Activated B cell treated with CpG ODN at 0.5 μM for 24 hours (primary cell): ENCODE measurements around the gene LAMP1. TPM values are rescaled to one million over a fixed set of nuclear protein-coding genes. Genes with fewer than 3 reads are reported as not detected.
"Not testable (repeated sequence)": the region's sequence is repeated elsewhere in the genome, so short reads cannot be mapped to it uniquely, and the experiment has no call there.

Experiments used
- ATAC-seq: fragments of 200-7000 bp; cut with Tn5 transposase; one replicate; pipeline ENCODE4 v1.10.0; 2021; ENCODE audit warnings: low read depth, mild to moderate bottlenecking, moderate library complexity
- CTCF ChIA-PET: fragments of 350-600 bp; sonication (Branson Sonifier 250); formaldehyde crosslinking; loops from one replicate; lab custom pipeline; 2021; ENCODE audit warnings: antibody characterized with exemption; lab: Charles Lee
- POLR2A ChIA-PET: fragments of 350-600 bp; sonication (Branson Sonifier 250); formaldehyde crosslinking; loops from one replicate; lab custom pipeline; 2021; ENCODE audit warnings: antibody characterized with exemption; lab: Charles Lee
- DNase-seq: peaks from one replicate; pipeline ENCODE4 v3.0.0; 2022
- H3K27ac Mint-ChIP-seq: one replicate; pipeline ENCODE4 v1.8.0; 2020; ENCODE audit warnings: mixed read lengths
- H3K27me3 Mint-ChIP-seq: one replicate; pipeline ENCODE4 v1.8.0; 2021; ENCODE audit warnings: mixed read lengths
- H3K36me3 Mint-ChIP-seq: one replicate; pipeline ENCODE4 v1.8.0; 2021; ENCODE audit warnings: low read depth, mixed read lengths
- H3K4me1 Mint-ChIP-seq: one replicate; pipeline ENCODE4 v1.8.0; 2021; ENCODE audit warnings: mixed read lengths
- H3K4me3 Mint-ChIP-seq: one replicate; pipeline ENCODE4 v1.8.0; 2020; ENCODE audit warnings: mild to moderate bottlenecking, mixed read lengths
- H3K9me3 Mint-ChIP-seq: one replicate; pipeline ENCODE4 v1.8.0; 2020; ENCODE audit warnings: mixed read lengths
- CTCF ChIP-seq: fragments of 200-600 bp; IDR thresholded peaks from one replicate; pipeline ENCODE4 v1.8.0; 2022; ENCODE audit warnings: antibody characterized with exemption, mild to moderate bottlenecking
- intact Hi-C: fragments of 100-400 bp; cut with micrococcal nuclease; formaldehyde crosslinking; loops from one replicate; pipeline ENCODE4 v1.15.1; 2024
- total RNA-seq: library from RNA; stranded (reverse); gene quantifications from 2 replicates; pipeline ENCODE4 v1.2.3, GENCODE V29; 2022

Gene LAMP1
- total RNA-seq, 1 donor from 2014 or later: 86.2 TPM

- H3K4me3 Mint-ChIP-seq: no peak overlapping the region
- H3K36me3 Mint-ChIP-seq: peaks cover 66% of the 10 kb centered on the region
- no peak overlapping the region for H3K27ac Mint-ChIP-seq
- intact Hi-C loops: no loop called here
- ChIA-PET CTCF (no interaction called here), POLR2A (no interaction called here)
- no peak for TF ChIP-seq CTCF
- H3K27me3 Mint-ChIP-seq: no peaks in the 10 kb centered on the region
- H3K9me3 Mint-ChIP-seq: peaks cover 2% of the 10 kb centered on the region
- ATAC-seq (no peak), DNase-seq (no peak)
- H3K4me1 Mint-ChIP-seq: no peaks in the 10 kb centered on the region
These were observed 36.0 kb upstream of the LAMP1 start for GRCh38 chr13:113260996-113261395.

- H3K27me3 Mint-ChIP-seq, H3K27ac Mint-ChIP-seq, CTCF ChIA-PET, H3K4me3 Mint-ChIP-seq, DNase-seq, ATAC-seq, H3K4me1 Mint-ChIP-seq, H3K9me3 Mint-ChIP-seq, POLR2A ChIA-PET, intact Hi-C loops: not testable (repeated sequence)
- H3K36me3 Mint-ChIP-seq: peaks cover 54% of the 10 kb centered on the region
These were observed 34.0 kb upstream of the LAMP1 start for GRCh38 chr13:113263016-113263415.

GRCh38 chr13:113267642-113268405 lies 29.2 kb upstream of the LAMP1 start:
- H3K9me3 Mint-ChIP-seq: no peaks in the 10 kb centered on the region
- CTCF ChIA-PET: no interaction called here
- no peak for TF ChIP-seq CTCF
- H3K4me3 Mint-ChIP-seq: no peak overlapping the region
- intact Hi-C loops: no loop called here
- H3K27ac Mint-ChIP-seq: no peak overlapping the region
- no peaks in the 10 kb centered on the region for H3K27me3 Mint-ChIP-seq
- no peak for DNase-seq
- no peak for ATAC-seq
- H3K4me1 Mint-ChIP-seq: no peaks in the 10 kb centered on the region
- POLR2A ChIA-PET: no interaction called here
- H3K36me3 Mint-ChIP-seq: peaks cover 26% of the 10 kb centered on the region

- ATAC-seq (no peak), DNase-seq (no peak)
- no peaks in the 10 kb centered on the region for H3K27me3 Mint-ChIP-seq
- no peaks in the 10 kb centered on the region for H3K4me1 Mint-ChIP-seq
- intact Hi-C loops: no loop called here
- H3K9me3 Mint-ChIP-seq: no peaks in the 10 kb centered on the region
- peaks cover 10% of the 10 kb centered on the region for H3K36me3 Mint-ChIP-seq
- POLR2A ChIA-PET: no interaction called here
- TF ChIP-seq CTCF: no peak
- H3K27ac Mint-ChIP-seq: no peak overlapping the region
- CTCF ChIA-PET: no interaction called here
- H3K4me3 Mint-ChIP-seq: no peak overlapping the region
These were observed 25.0 kb upstream of the LAMP1 start for GRCh38 chr13:113272031-113272430.

- Mint-ChIP-seq H3K36me3 (peaks cover 8% of the 10 kb centered on the region), H3K9me3 (no peaks in the 10 kb centered on the region), H3K27me3 (no peaks in the 10 kb centered on the region), H3K4me3 (no peak overlapping the region), H3K4me1 (no peaks in the 10 kb centered on the region), H3K27ac (no peak overlapping the region)
- TF ChIP-seq CTCF: no peak
- POLR2A ChIA-PET: no interaction called here
- intact Hi-C loops: no loop called here
- ATAC-seq: no peak
- DNase-seq: no peak
- CTCF ChIA-PET: no interaction called here
These were observed 24.3 kb upstream of the LAMP1 start for GRCh38 chr13:113272701-113273181.
